NOMO-1 (cell line): ENCODE results near the gene PHYHD1.
A peak's percentile ranks its signal among the peaks of the same experiment; 100 is the strongest.

Experiments
- DNase-seq, 2 experiments: peaks; one replicate each; lab custom pipeline; 2025; ENCODE audit not compliant: unreplicated experiment in 2 of 2; lab: John Stamatoyannopoulos, UW

The PHYHD1 gene

DNA sequence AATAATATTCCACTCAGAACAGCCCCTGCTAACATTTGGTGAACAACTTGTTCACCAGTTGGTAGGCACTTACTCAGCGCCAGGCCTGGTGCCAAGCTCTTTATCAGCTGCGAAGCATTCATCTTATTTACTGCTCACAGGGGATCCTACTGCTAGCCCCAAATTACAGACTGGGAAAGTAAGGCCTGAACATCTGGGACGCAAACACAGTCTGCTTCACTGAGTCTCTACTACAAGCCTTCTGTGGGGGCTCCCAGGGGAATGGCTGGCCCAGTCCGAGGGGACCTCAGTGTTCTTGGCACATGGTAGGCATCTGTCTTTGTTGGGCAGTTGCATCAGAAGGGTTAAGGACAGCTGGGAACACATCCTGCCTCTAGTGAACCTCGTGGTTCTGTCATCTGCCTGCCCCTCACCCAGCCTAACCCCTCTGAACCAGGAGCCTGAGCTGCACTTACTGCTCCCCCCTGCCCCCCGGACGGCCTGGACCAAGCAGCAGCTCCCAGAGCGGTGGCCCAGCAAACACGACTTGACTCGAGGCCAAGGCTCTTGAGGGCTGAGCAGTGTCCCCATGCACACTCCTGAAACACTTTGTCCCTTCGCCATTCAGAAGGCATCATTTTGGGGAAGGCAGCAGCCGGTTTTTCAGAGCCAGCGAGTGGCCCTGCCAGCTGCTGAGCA, at the start of gene PHYHD1:
Gene PHYHD1 (plus strand): TSS at position 602 of the 678 bp plus-strand sequence. CDS start 1,342 bp downstream, outside the sequence.
- no peak for DNase-seq

DNA sequence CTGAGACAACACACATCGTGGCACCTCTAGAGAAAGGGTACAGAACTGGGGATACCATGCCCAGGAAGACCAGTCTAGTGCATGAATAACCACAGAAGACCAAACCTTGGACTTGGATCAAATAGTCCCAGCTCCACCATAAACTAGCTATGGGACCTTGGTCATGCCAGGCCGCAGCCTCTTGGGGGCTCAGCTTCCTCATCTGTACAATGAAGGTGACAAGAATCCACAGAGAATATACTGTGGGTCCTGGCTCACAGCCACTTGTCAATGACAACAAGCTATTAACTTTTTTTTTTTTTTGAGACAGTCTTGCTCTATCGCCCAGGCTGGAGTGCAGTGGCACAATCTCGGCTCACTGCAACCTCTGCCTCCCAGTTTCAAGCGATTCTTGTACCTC, 42.9 kb upstream of the PHYHD1 start:
- DNase-seq, result no peak

DNA sequence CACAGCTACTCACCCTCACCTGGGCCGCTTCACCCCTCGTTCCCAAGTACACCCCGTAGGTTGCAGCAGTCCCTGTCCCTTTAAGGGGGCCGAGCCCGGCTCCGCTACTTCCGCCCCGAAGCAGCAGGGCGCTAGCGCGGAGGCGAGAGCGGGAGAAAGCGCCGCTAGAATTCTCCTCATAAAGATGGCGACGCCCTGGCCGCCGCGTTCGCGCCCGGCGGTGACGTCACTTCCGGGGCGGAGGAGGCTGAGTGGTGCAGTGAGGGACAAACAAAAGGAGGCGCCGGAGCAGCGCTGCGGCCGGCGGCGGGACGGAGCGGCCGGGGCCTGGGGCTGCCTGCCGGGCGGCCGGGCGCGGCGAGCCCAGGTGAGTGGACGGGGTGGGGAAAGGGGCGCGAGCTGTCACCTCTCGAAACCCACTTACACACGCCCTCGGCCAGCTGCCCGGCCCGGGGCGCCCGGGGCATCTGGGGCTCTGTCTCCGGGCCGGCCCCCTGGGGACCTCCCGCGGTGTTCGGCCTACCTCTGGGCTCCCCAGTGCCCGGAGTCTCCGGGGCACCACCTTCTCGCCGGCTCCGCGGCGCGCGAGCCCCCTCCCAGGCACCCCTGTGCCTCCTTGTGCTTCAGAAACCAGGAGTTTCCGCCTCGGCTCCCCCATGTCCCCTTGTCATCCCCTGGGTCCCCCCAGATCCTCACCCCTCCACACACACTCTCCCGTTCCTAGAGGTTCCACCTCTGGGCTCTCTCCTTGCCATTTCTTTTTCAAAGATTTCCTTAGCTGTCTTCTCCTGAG, 38.7 kb upstream of the PHYHD1 start, which contains the start of the genes KYAT1 and LRRC8A:
Gene KYAT1 (minus strand): TSS at position 67 of the 793 bp plus-strand sequence. CDS start 36,545 bp downstream, outside the sequence.
Gene LRRC8A (plus strand): TSS at position 250 of the 793 bp plus-strand sequence. CDS start 25,032 bp downstream, outside the sequence.
- peak; percentile 97 to 98 for DNase-seq

DNA sequence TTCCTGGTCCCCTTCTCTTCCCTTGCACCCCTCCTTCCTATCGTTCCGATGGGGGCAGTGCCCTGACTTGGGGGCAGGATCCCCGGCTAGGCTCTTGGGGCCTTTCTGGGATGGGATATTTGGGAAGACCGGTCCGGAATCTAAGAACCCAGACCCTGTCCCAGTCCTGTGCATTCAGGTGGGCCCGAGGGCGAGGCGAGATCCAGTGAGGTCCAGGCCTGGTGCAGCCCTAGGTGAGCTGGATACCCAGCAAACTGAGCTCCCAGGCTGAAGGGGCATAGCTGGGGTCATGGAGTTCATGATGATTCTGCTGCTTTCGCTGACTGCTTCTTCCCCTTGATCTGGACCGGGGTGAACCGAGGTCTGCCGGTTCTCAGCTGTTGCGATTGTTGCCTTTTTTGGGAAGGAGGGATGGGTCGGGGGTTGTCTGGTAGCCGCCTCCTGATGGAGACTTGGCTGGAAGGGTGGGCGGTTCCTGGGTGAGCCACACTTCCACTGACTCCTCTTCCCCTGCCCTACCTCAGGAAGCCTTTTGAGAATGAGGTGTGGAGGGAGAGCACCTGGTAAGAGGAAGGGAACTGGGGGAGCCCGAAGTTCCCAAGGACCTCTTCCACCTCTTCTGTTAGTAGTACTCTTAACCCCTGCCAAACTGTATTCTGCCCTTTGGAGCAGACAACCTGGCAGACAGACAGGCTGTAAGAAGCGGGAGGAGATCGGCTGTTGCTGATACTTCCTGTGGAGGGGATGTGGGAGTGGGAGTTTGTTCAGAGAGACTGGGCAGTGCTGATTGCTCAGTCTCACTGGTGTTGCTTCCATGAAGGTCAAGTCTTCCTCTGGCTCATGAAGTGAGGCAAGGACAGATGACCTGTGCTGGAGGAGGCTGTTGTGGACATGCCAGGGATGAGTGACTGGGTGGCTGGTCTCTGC, 37.8 kb upstream of the PHYHD1 start:
- peak in 1 of 2 experiments; percentile 3 for DNase-seq

DNA sequence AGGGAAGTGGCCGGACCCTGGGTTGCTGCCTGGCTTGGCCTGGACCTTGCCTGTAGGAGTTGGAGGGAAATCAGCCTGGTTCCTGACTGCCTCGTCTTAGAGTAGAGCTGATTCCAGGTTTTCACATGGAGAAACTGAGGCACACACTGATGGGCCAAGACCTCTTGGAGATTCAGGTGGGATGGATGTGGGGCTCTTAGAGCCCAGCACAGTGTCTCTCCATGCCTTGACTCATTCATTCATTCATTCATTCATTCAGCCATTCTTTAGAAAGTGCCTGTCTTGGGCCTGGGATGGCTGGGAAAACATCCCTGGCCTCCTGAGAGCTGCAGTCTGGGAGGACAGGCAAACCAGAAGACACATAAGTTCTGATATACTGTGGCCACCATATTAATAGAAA, 36.6 kb upstream of the PHYHD1 start:
- DNase-seq, result no peak

DNA sequence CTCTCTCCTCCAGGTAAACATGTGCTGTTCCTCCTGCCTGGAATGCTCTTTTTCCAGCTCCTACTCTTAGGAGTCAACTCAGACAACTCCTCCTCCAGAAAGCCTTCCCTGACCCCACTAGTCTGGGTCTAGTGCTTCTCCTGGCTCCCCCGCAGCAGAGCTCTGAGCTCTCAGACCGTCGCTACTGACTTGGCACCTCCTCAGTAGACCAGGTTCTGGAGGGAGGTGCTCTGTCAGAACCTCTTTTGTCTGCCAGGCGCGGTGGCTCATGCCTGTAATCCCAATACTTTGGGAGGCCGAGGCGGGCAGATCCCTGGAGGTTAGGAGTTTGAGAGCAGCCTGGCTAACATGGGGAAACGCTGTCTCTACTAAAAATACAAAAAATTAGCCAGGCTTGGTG, 35.4 kb upstream of the PHYHD1 start:
- DNase-seq, result no peak

DNA sequence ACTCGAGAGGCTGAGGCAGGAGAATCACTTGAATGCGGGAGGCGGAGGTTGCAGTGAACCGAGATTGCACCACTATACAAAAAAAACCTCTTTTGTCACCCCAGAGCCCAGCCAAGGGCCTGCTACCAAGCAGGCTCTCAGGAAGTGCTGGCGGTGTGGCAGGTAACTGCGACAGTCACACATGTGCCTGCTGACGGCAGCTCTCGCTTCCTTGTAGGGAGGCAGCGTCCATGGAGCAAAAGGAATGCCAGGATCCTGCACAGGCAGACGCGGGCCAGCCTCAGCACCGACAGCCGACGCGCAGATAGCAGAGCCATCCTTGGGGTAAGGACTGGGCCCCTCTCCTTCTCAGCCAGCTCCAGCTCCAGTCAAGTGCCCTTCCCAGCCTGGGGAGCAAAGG, 35.0 kb upstream of the PHYHD1 start:
- DNase-seq, result no peak

DNA sequence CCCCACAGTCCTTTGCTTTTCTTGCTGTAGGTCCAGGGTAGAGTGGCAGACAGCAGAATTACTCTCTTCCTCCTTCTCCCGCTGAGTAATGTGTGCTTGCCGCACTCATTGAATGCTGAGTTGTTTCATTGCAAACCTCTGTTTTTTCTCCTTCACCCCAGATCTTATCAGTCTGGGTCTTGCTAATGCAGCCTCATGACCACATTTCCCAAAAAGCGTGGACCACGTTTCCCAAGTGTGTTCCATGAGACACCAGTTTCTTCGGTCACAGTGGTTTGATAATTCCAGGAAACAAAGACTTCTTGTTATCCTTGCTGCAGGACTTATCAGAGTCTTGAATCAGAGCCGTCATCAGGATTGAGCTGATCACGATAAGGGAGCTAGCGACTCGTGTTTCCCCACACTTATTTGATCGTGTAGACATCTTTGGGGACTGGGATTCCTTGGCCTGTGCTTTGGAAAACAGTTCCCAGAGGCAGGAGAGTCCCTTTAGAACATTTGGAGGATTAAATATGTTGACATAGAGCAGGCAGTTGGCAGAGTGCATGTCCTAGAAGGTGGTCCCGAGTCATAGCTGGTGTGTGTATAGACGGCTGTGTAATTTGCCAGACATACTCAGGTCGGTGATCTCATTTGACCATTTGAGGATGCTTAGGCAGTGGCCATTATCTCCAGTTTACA, 34.4 kb upstream of the PHYHD1 start:
- DNase-seq, result no peak

DNA sequence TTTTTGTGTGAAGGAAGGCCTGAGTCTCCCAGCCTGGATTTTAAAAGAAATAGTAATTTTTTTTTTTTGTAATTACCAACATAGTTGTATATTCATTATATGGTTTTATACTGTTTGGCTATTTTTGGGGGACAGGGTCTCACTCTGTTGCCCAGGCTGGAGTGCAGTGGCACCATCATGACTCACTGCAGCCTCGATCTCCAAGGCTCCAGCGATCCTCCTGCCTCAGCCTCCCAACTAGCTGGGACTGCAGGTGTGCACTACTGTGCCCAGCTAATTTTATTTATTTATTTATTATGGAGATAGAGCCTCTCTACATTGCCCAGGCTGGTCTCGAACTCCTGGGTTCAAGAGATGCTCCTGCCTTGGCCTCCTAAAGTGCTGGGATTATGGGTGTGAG, 33.7 kb upstream of the PHYHD1 start:
- DNase-seq, result no peak

DNA sequence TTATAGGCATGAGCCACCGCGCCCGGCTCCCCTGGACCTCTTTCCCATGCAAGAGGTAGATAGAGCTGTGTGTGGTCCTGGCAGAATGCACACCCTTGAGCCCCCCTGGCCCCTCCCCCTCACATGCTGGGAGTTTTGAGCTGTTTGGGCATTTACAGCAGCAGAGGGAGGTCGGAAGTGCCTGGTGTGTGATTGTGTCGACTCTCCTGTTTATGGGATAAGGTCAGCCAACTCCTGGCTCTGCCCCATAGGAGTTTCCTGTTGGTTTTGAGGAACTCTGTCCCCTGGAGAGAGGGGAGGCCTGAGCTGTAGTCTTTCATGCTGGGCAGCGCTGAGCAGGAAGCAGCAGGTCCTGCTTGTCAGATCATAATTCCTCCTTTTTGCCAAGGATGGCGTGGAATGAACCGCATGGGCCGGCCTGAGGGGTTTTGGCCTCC, 32.9 kb upstream of the PHYHD1 start:
- no peak for DNase-seq

DNA sequence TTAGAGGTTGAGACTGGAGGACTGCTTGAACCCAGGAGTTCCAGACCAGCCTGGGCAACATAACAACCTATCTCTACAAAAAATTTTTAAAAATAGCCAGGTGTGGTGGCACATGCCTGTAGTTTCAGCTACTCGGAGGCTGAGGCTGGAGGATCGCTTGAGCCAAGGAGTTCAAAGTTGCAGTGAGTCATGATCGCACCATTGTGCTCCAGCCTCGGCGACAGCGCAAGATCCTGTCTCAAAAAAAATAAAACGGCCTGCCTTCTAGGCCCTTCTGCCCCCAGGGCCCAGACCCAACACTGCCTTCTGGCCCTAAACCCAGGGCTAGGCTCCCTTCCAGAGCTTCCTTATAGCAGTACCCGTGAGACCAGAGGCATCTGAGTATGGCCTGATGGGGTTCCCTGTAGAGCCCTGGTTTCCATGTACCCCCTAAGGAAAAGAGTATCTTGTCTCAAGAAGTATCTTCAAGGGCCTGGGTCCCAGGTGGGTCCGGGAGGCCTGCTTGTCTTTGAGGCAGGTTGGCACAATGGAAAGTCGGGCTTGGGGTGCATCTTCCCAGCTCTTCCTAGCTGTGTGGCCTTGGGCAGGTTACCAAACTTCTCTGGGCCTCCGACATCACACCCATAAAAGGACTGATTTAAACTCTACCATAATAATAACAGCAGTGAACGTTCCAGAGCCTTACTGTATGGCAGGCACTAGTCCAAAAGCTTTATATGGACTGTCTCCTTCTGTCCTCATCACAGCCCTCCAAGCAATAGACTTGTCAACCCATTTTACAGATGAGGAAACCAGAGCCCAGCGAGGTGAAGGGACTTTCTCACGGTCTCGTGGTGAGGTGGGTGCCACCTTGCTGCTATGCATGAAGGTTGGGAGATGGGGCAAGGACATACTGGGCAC, 29.2 kb upstream of the PHYHD1 start:
- no peak for DNase-seq

DNA sequence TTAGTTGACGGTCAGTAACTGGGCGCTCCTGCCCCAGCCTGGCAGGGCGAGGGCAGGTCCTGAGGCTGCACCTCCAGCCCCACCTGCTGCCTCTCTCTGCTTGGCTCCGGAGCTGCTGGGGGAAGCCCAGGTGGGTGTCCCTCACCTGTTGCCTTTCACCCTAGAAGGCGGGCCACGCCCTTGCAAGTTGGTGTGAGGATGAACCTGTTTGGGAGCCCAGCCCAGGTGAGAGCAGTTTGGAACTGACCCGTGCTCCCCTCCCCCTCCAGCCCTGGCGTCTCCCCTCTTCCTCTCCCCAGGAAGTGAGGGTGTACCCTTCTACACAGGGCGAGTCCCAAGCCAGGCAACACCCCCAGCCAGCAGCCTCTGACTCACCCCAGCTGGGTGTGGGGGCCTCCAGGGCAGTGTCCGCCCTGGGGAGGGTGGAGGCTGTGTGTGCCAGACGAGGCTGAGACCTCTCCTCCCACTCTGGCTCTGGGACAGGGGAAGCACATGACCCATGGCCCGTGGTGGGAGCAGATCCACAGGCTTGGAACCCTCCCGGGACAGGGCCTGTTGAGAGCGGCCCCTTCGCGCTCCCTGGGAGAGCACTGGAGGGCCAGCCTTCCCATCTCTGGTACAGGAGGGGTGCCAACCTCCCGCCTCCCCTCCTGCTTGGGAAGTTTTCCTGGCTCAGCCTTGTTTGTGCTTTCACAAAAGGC, 28.4 kb upstream of the PHYHD1 start:
- no peak for DNase-seq

DNA sequence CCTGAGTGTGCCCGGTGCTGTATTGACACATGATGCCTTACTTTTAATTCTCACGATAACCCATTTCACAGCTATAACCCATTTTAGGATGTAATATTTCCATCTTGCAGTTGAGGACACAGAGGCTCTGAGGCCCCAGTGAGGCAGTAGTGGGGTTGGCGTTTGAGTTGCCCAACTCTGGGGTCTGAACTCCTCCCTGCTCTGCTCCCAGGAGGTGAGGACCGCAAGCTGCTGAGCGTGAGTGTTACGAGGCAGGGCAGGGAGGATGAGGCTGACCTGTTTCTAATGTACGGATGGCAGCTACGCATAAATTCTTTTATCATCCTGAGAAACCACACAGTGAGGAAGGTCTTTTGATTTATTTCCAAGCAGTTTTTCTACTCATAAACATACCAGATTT, 27.4 kb upstream of the PHYHD1 start:
- no peak for DNase-seq

DNA sequence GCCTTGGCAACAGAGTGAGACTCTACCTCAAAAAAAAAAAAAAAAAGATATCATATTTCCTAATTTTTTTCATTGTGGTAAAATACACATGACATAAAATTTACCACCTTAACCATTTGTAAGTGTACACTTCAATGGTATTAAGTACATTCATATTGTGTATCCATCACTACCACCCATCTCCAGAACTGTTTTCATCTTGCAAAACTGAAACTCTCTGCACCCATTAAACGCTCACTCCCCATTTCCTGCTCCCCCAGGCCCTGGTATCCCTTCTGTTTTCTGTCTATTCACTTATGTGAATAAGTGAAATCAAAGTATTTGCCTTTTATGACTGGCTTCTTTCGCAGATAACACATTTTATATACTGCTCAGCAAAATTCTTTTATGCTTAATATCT, 26.0 kb upstream of the PHYHD1 start:
- DNase-seq, result no peak

DNA sequence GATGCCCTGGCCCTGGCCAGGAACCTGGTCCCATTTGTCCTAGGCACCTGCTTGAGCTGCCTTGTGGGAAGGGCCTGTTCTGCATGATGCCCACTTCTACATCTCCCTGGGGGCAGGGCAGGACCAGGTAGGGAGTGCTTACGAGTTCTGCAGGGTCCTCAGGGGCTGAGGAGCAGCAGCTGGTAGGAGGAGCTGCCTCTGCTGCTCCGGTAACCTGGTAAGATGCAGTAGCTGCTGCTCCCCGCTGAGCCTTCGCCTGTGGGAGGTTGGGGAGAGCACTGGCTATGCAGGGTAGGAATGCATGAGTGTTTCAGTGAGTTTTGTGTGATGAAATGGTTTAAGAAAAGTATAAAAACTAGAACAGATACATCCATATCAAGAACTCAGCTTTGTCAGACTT, 25.2 kb upstream of the PHYHD1 start:
- no peak for DNase-seq

DNA sequence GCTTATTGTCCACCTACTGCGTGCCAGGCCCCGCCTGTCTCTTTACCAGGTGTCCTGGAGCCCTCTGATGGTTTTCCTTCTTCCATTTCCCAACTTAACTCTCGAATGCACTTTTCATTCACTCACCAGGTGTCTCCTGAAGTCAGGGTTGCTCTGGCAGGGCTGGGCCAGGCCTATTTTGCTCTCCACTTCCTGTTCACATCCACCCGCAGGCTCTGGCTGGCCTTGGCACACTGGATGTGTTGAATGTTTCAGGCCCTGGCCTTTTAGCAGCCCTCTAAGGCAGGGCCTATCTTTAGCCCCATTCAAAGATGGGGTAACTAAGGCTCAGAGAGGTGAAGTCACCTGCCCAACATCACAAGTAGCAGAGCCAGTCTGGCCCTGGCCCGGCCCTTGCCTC, 22.4 kb upstream of the PHYHD1 start:
- DNase-seq, result no peak

DNA sequence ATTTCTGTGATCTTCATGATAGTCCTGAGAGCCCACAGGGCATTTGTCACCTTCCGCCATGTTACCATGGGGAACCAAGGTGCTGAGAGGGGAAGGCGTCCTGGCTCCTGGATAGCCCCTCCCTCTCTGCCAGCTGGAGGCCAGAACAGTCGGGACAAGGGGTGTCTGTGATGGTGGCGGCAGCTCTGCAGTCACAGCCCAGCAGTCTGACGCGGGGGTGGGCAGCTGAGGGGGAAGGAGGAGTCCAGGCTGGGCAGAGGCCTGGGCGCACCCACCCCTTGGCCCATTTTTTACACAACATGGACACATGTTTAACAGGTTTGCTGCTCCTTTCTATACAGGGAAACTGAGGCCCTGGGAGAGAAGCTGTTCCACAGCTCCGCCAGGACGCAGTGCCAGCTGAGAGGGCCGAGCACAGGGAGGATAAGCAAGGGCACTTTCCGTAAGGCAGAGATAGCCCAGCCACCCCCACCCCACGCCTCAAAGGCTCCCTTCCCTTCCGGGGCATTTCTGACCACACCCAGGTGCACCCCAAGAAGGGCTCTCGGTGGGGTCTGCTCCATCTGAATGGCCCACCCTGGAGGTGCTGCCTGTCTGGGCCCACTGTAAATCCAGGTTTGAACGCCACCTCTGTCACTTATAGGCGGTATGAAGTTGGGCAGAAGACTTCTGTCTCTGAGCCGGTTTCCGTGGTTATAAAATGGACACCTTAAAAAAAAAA, 21.8 kb upstream of the PHYHD1 start:
- DNase-seq, result no peak
